SU-DHL-6 (cell line): ENCODE results near the gene CMKLR1.

ENCODE experiments used
- H2AFZ ChIP-seq: fragments of 200-600 bp; sonication (generic); 2 replicates; pipeline ENCODE4 v1.6.1; 2014; ENCODE audit warnings: low read depth, mild to moderate bottlenecking, moderate library complexity, mixed read lengths, antibody characterized with exemption, low read length; ENCODE audit not compliant: severe bottlenecking
- H3F3A ChIP-seq: fragments of 200-600 bp; shearing (Covaris generic); 2 replicates; pipeline ENCODE4 v1.6.0; 2016; ENCODE audit warnings: antibody characterized with exemption, mild to moderate bottlenecking; ENCODE audit not compliant: insufficient read depth
- H3K27ac ChIP-seq: fragments of 200-600 bp; sonication (generic); 2 replicates; pipeline ENCODE4 v1.5.1; 2016; ENCODE audit warnings: low read depth, mild to moderate bottlenecking, low read length, moderate library complexity, mixed read lengths
- H3K27me3 ChIP-seq: fragments of 200-600 bp; sonication (generic), shearing (Covaris generic); 2 replicates; pipeline ENCODE4 v1.6.0; 2014; ENCODE audit warnings: mild to moderate bottlenecking, low read length
- H3K36me3 ChIP-seq: fragments of 200-600 bp; sonication (generic); 2 replicates; pipeline ENCODE4 v1.6.1; 2014; ENCODE audit warnings: mild to moderate bottlenecking, low read length, mixed read lengths
- H3K4me2 ChIP-seq: fragments of 300-600, 200-600 bp; shearing (Covaris generic), sonication (generic); 2 replicates; pipeline ENCODE4 v1.6.0; 2014; ENCODE audit warnings: low read length, low read depth, mild to moderate bottlenecking; ENCODE audit not compliant: poor library complexity, severe bottlenecking
- H3K4me3 ChIP-seq: fragments of 200-600 bp; sonication (generic); 2 replicates; pipeline ENCODE4 v1.5.1; 2014; ENCODE audit warnings: antibody characterized with exemption, low read length, mild to moderate bottlenecking, mixed read lengths; ENCODE audit not compliant: insufficient read depth, poor library complexity, severe bottlenecking
- H3K79me2 ChIP-seq: fragments of 200-600 bp; sonication (generic); 2 replicates; pipeline ENCODE4 v1.6.1; 2014; ENCODE audit warnings: mild to moderate bottlenecking, low read length, moderate library complexity; ENCODE audit not compliant: insufficient read depth
- H3K9ac ChIP-seq: fragments of 200-600 bp; sonication (generic); 2 replicates; pipeline ENCODE4 v1.7.0; 2014; ENCODE audit warnings: mild to moderate bottlenecking, low read length
- H3K9me2 ChIP-seq: fragments of 200-600 bp; sonication (generic); replicated peaks from 2 replicates; pipeline ENCODE4 v1.6.1; 2014; ENCODE audit warnings: low read length; ENCODE audit not compliant: insufficient read depth
- H3K9me3 ChIP-seq: fragments of 200-600 bp; sonication (generic); 2 replicates; pipeline ENCODE4 v1.6.1; 2014; ENCODE audit warnings: low read length, mixed read lengths; ENCODE audit not compliant: insufficient read depth
- H4K20me1 ChIP-seq: fragments of 200-600 bp; sonication (generic); 2 replicates; pipeline ENCODE4 v1.6.1; 2014; ENCODE audit warnings: low read depth, mild to moderate bottlenecking, antibody characterized with exemption, low read length, moderate library complexity, mixed read lengths
- CTCF ChIP-seq: fragments of 200-600 bp; sonication (generic); IDR thresholded peaks from one replicate; pipeline ENCODE4 v1.5.1; 2017; ENCODE audit warnings: antibody characterized with exemption, mild to moderate bottlenecking, low read length, moderate library complexity; ENCODE audit not compliant: insufficient read depth, poor library complexity, severe bottlenecking
- EZH2phosphoT487 ChIP-seq: fragments of 200-600 bp; sonication (generic), shearing (Covaris generic); conservative IDR thresholded peaks from 2 replicates; pipeline ENCODE4 v1.6.1; 2018; ENCODE audit warnings: mild to moderate bottlenecking, antibody characterized with exemption, low read length, moderate library complexity, mixed read lengths

CMKLR1 gene

GRCh38 chr12:108363565-108363964 is 24.5 kb upstream of the CMKLR1 start:
- no peaks in the 10 kb centered on the region for H4K20me1 ChIP-seq
- H2AFZ ChIP-seq, result no peak overlapping the region
- no peaks in the 10 kb centered on the region for H3K9me2 ChIP-seq
- H3F3A ChIP-seq, result no peaks in the 10 kb centered on the region
- no peaks in the 10 kb centered on the region for H3K27me3 ChIP-seq
- H3K4me2 ChIP-seq, result no peak overlapping the region
- H3K79me2 ChIP-seq, result no peaks in the 10 kb centered on the region
- TF ChIP-seq CTCF (no peak), EZH2phosphoT487 (no peak)
- no peak overlapping the region for H3K9ac ChIP-seq
- no peak overlapping the region for H3K4me3 ChIP-seq
- H3K9me3 ChIP-seq, result no peaks in the 10 kb centered on the region
- H3K27ac ChIP-seq, result no peak overlapping the region
- H3K36me3 ChIP-seq, result no peaks in the 10 kb centered on the region

GRCh38 chr12:108363165-108363564 is 24.1 kb upstream of the CMKLR1 start:
- H2AFZ ChIP-seq, result no peak overlapping the region
- no peak for TF ChIP-seq CTCF
- TF ChIP-seq EZH2phosphoT487, result no peak
- H4K20me1 ChIP-seq, result no peaks in the 10 kb centered on the region
- no peak overlapping the region for H3K4me3 ChIP-seq
- no peak overlapping the region for H3K27ac ChIP-seq
- no peaks in the 10 kb centered on the region for H3K9me3 ChIP-seq
- no peak overlapping the region for H3K9ac ChIP-seq
- no peaks in the 10 kb centered on the region for H3K27me3 ChIP-seq
- H3F3A ChIP-seq, result no peaks in the 10 kb centered on the region
- no peak overlapping the region for H3K4me2 ChIP-seq
- H3K79me2 ChIP-seq, result no peaks in the 10 kb centered on the region
- H3K36me3 ChIP-seq, result no peaks in the 10 kb centered on the region
- no peaks in the 10 kb centered on the region for H3K9me2 ChIP-seq

GRCh38 chr12:108361606-108362005 is 22.5 kb upstream of the CMKLR1 start:
- H4K20me1 ChIP-seq, result no peaks in the 10 kb centered on the region
- no peaks in the 10 kb centered on the region for H3K36me3 ChIP-seq
- no peak overlapping the region for H2AFZ ChIP-seq
- H3K27me3 ChIP-seq, result no peaks in the 10 kb centered on the region
- H3K4me2 ChIP-seq, result no peak overlapping the region
- H3K9ac ChIP-seq, result no peak overlapping the region
- no peaks in the 10 kb centered on the region for H3K9me3 ChIP-seq
- no peaks in the 10 kb centered on the region for H3F3A ChIP-seq
- no peaks in the 10 kb centered on the region for H3K79me2 ChIP-seq
- no peaks in the 10 kb centered on the region for H3K9me2 ChIP-seq
- TF ChIP-seq CTCF (no peak), EZH2phosphoT487 (no peak)
- no peak overlapping the region for H3K27ac ChIP-seq
- H3K4me3 ChIP-seq, result no peak overlapping the region

- Histone ChIP-seq H3K27ac (no peak overlapping the region), H3K36me3 (no peaks in the 10 kb centered on the region), H3K9ac (no peak overlapping the region), H3K79me2 (no peaks in the 10 kb centered on the region), H3K4me3 (no peak overlapping the region), H3K9me2 (no peaks in the 10 kb centered on the region), H4K20me1 (no peaks in the 10 kb centered on the region), H2AFZ (no peak overlapping the region), H3K9me3 (no peaks in the 10 kb centered on the region), H3F3A (no peaks in the 10 kb centered on the region), H3K27me3 (no peaks in the 10 kb centered on the region), H3K4me2 (no peak overlapping the region)
- TF ChIP-seq EZH2phosphoT487 (no peak), CTCF (no peak)
Measured at GRCh38 chr12:108360487-108360886, 21.4 kb upstream of the CMKLR1 start.
